Inflammatory macrophage treated with lipopolysaccharide for 1 hour (primary cell): ENCODE results near the gene UBE3B.

Source experiments
- DNase-seq, 2 donors: peaks; one replicate each; pipeline ENCODE4 v3.0.0-alpha.2; 2020 to 2022

Gene UBE3B

DNA sequence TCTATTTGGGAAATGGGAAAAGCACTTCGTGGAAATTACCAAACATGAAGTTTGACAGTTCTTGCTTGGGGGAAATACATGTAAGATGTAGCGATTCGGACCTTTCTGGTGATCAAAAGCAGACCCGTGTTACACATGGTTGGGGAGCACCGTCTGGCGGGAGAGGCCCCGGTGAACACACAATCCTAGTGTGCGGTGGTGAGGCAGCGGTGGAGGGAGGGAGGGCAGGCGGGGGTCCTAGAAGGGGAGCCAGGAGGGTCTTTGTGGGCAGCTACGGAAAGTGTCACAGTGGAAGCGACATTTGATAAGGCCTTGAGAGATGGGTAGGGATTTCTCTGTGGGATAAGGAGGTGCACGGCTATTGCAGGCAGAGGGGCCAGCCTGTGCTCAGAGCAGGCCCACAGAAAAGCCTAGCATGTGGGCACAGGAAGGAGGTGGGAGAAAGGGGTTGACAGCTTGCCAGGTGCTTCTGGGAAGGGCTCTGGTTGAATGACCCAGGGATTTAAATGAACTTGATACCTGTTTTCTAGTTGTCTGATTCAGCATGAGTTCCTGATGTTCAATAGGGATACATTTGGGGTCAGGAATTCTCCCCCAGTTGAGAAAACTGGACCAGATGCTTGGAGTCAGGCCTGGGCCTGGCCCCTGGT, 103.4 kb downstream of the UBE3B start:
- DNase-seq, result no peak

DNA sequence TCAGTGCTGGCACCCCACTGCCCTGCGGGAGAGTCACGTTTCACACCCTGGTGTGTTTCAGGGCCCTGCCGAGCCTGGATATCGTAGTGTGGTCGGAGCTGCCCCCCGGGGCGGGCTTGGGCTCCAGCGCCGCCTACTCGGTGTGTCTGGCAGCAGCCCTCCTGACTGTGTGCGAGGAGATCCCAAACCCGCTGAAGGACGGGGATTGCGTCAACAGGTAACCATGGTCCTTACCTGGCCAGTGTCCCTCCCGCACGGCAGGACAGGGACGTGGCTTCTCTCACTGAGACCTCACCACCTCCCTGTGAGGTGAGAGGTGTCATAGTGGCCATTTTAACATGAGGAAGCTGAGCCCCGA, 103.9 kb downstream of the UBE3B start:
- DNase-seq, result no peak

DNA sequence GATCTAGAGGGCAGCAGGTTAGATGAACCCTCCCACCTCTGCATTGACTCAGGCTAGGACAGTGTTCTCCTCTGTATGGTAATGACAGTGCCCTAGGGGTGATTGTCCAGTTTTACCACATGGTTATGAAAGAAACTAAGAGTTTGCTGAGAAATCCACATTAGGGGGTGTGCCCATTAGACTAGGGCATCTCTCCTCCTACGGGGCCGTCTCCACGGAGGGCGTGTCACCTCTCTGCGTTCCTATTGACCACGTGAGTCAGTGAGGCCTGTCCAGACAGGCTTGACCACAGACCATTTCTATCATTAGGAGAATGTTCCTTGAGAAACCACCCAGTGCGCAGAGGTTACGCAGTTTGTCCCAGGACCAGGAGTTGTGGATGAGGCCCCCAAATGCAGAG, 104.4 kb downstream of the UBE3B start:
- no peak for DNase-seq

DNA sequence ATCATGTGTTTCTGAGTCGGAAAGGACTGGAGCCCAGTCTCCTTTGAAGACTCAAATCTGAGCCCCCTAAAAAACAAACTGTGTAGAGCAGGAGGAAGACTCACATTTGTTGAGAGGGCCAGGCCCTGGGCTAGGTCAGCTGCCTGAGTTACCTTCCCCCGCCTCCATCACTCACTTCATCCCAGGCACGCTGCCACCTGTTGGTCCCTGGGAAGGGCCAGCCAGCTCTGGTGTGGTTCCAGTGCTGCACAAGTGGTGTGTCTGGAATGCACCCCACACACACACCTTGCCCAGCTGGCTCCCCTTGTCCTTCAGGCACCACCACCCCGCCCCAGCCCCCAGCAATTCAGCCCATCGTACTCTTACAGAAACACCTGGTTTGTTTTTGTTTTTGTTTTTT, 105.2 kb downstream of the UBE3B start:
- DNase-seq, result no peak

DNA sequence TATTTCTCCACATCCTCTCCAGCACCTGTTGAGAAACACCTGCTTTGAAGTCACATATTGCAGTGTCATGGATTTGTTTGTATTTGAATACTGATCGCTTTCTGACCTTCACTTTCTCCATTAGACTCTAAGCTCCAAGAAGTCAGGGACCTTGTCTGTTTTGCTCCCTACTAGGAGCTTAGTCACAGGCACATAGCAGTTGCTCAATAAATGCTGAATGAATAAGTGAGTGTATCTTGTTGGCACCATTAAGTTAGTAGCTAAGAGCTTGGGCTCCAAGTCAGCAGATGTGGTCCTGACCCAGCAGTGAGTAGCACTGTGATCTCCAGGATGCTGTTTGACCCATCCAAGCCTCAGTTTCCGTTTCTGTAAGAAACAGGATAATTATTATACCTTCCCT, 106.3 kb downstream of the UBE3B start:
- DNase-seq, result no peak
